A549 treated with ZK216348 at 1 μM for 4 hours (cell line): Measurements from ENCODE around the gene ZNF26. TPM values are rescaled to one million over a fixed set of nuclear protein-coding genes. Genes with fewer than 3 reads are reported as not detected.

Source experiments
- total RNA-seq: library from RNA; stranded (reverse); fragments of 200-300 nt; extraction: Qiagen RNA extraction; gene quantifications from 5 replicates; pipeline ENCODE4 v1.2.3, GENCODE V29; 2022; ENCODE audit warnings: low read depth

ZNF26 gene
- 6.8 to 10.0 TPM (median 7.6 TPM) in 5 replicates for total RNA-seq

GRCh38 chr12:132986001-132986884, at the start of gene ZNF26:
Gene ZNF26 (plus strand): TSS chr12:132986367. CDS start chr12:132986841, 474 bp downstream.

GRCh38 chr12:132956011-132956788, 30.0 kb upstream of the ZNF26 start, which contains the start of gene ZNF605:
Gene ZNF605 (minus strand): TSS chr12:132956306. CDS start chr12:132945635, 10,671 bp downstream.

GRCh38 chr12:133037207-133038005, 51.2 kb downstream of the ZNF26 start, which contains the start of gene ZNF84:
Gene ZNF84 (plus strand): TSS chr12:133037509. CDS start chr12:133041468, 3,959 bp downstream.

Other genes with a start within 250 kb of the ZNF26 start
- gene ANKLE2, start 224.5 kb upstream of the ZNF26 start, total RNA-seq, result 67.2 to 86.2 TPM (median 82.7 TPM) in 5 replicates
- gene GOLGA3, start 157.5 kb upstream of the ZNF26 start, total RNA-seq, result 16.7 to 25.7 TPM (median 23.4 TPM) in 5 replicates
- gene CHFR, start 98.8 kb upstream of the ZNF26 start, total RNA-seq, result 19.9 to 26.7 TPM (median 21.7 TPM) in 5 replicates
- gene ZNF605, start 30.1 kb upstream of the ZNF26 start, total RNA-seq, result 2.4 to 4.3 TPM (median 3.8 TPM) in 5 replicates
- 10.9 to 15.5 TPM (median 12.9 TPM) in 5 replicates for gene ZNF84, start 51.1 kb downstream of the ZNF26 start, total RNA-seq
- 8.0 to 11.6 TPM (median 8.4 TPM) in 5 replicates for gene ZNF140, start 94.6 kb downstream of the ZNF26 start, total RNA-seq
- 0.24 to 0.41 TPM (median 0.40 TPM) in 5 replicates for gene ZNF891, start 143.9 kb downstream of the ZNF26 start, total RNA-seq
- gene ZNF10, start 144.3 kb downstream of the ZNF26 start, total RNA-seq, result 1.1 to 3.4 TPM (median 1.6 TPM) in 5 replicates
- 10.7 to 19.4 TPM (median 11.5 TPM) in 5 replicates for gene ZNF268, start 195.1 kb downstream of the ZNF26 start, total RNA-seq
- gene ANHX, start 249.5 kb downstream of the ZNF26 start, total RNA-seq, result not detected in 5 replicates